Colonic mucosa (tissue), 4 donors: ENCODE results near the gene MBTPS2. TPM values are rescaled to one million over a fixed set of nuclear protein-coding genes. Genes with fewer than 3 reads are reported as not detected.

ENCODE experiments used
- DNase-seq: peaks from one replicate; pipeline ENCODE4 v3.0.0-alpha.2; 2020
- H3K27ac ChIP-seq: fragments of 200-600 bp; one replicate; pipeline ENCODE4 v1.8.0; 2021
- H3K27me3 ChIP-seq: fragments of 200-600 bp; one replicate; pipeline ENCODE4 v1.8.0; 2021
- H3K36me3 ChIP-seq: fragments of 200-600 bp; one replicate; pipeline ENCODE4 v1.8.0; 2021
- H3K4me1 ChIP-seq: fragments of 200-600 bp; one replicate; pipeline ENCODE4 v1.8.0; 2021; ENCODE audit warnings: mild to moderate bottlenecking
- H3K4me3 ChIP-seq: fragments of 200-600 bp; one replicate; pipeline ENCODE4 v1.8.0; 2021
- H3K9ac ChIP-seq, 2 donors: one replicate each; pipeline ENCODE4 v1.7.0; 2013; ENCODE audit warnings: control low read depth in 2 of 2, low read depth in 2 of 2, low read length in 2 of 2
- H3K9me3 ChIP-seq: fragments of 200-600 bp; one replicate; pipeline ENCODE4 v1.8.0; 2021
- intact Hi-C: fragments of 100-400 bp; cut with DNase I; formaldehyde crosslinking; loops from one replicate; pipeline ENCODE4 v1.14.1; 2022
- total RNA-seq, 2 donors: library from RNA; stranded (reverse); fragmentation: NEBNext Ultra II Directional in 1 of 2; extraction: Animal tissue kit (Norgen Biotek cat#: 25700) in 1 of 2; gene quantifications; one replicate each; pipeline ENCODE4 v1.2.1, GENCODE V29; 2021
- TF ChIP-seq, protein P1 (sequence below): fragments of 200-600 bp; IDR thresholded peaks from one replicate; pipeline ENCODE4 v1.8.0; 2022; ENCODE audit warnings: antibody characterized with exemption, mild to moderate bottlenecking
- donor health status: healthy.
- donor health status: DM: no; HTN: no; CAD: no.
- donor health status: DM: no; HTN: no; CAD: no.

The MBTPS2 gene
- total RNA-seq, 2 donors from 2014 or later = 8.3 to 8.8 TPM

DNA sequence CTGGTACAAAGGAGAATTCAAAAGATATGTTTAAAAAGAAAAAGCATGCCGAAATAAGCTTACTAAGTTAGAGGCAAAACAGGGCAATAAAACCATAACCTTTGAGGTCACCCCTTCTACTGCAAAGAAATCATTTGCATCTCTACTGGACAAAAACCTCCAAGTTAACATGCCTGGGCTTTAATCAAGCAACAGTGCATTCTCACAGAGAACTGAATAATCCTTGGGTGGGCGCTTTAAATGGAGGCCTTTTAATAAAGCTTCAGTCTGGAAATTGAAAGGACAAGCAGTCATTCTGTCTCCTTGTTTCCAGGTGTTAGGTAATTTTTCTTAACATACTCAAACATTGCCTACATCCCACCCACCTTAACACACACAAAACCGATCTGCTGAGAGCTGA is 66.5 kb downstream of the MBTPS2 start:
- Histone ChIP-seq H3K4me3 (no peak overlapping the region), H3K9me3 (no peaks in the 10 kb centered on the region), H3K27ac (no peak overlapping the region), H3K9ac (no peak overlapping the region), H3K36me3 (no peaks in the 10 kb centered on the region), H3K4me1 (no peaks in the 10 kb centered on the region), H3K27me3 (no peaks in the 10 kb centered on the region)
- intact Hi-C loops = no loop called here
- TF ChIP-seq, protein P1, sequence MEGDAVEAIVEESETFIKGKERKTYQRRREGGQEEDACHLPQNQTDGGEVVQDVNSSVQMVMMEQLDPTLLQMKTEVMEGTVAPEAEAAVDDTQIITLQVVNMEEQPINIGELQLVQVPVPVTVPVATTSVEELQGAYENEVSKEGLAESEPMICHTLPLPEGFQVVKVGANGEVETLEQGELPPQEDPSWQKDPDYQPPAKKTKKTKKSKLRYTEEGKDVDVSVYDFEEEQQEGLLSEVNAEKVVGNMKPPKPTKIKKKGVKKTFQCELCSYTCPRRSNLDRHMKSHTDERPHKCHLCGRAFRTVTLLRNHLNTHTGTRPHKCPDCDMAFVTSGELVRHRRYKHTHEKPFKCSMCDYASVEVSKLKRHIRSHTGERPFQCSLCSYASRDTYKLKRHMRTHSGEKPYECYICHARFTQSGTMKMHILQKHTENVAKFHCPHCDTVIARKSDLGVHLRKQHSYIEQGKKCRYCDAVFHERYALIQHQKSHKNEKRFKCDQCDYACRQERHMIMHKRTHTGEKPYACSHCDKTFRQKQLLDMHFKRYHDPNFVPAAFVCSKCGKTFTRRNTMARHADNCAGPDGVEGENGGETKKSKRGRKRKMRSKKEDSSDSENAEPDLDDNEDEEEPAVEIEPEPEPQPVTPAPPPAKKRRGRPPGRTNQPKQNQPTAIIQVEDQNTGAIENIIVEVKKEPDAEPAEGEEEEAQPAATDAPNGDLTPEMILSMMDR = no peak
- DNase-seq = no peak

DNA sequence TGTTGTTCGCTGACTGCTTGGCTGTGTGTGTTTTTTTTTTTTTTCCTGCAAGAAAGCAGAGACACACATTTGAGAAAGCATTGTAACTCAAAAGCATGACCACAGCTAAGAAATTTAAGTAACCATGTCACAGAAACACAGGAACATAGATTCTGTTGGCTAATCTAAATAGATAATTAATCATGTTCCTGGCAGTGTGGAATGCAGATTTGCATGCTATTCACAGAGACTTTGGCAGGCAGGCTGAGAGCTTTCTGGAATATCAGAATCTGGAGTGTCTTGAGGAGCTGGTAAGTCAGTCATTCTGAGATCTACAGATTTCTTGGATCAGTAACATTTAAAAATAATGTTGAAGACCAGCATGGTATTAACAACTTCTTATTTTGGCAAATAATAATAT is 67.8 kb downstream of the MBTPS2 start:
- H3K9me3 ChIP-seq = no peaks in the 10 kb centered on the region
- no peaks in the 10 kb centered on the region for H3K27me3 ChIP-seq
- no peaks in the 10 kb centered on the region for H3K4me1 ChIP-seq
- H3K27ac ChIP-seq = no peak overlapping the region
- no peak overlapping the region for H3K9ac ChIP-seq
- intact Hi-C loops = no loop called here
- H3K36me3 ChIP-seq = no peaks in the 10 kb centered on the region
- DNase-seq = no peak
- no peak overlapping the region for H3K4me3 ChIP-seq
- TF ChIP-seq, protein P1 = no peak

DNA sequence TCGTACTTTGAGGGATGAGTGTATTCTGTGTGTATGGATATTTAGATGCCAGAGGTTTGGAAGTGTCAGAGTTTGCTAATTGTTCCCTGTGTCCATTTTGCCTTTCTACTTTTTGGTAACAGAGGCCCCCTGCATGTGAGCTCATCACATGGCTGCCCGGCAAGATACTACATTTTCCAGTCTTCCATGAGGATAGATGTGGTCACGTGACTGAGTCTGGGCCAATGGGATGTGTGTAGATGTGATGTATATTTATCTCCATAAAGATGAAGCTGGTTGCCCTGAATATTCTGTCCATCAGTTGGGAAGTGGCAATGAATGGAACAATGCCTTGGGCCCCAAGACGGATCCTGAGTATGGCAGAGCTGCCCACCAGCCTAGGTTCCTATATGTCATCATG is 72.1 kb downstream of the MBTPS2 start:
- no peak overlapping the region for H3K9ac ChIP-seq
- TF ChIP-seq, protein P1 = no peak
- DNase-seq = no peak
- H3K4me1 ChIP-seq = no peaks in the 10 kb centered on the region
- H3K36me3 ChIP-seq = no peaks in the 10 kb centered on the region
- no peaks in the 10 kb centered on the region for H3K27me3 ChIP-seq
- H3K27ac ChIP-seq = no peak overlapping the region
- H3K9me3 ChIP-seq = no peaks in the 10 kb centered on the region
- no peak overlapping the region for H3K4me3 ChIP-seq
- intact Hi-C loops = no loop called here

DNA sequence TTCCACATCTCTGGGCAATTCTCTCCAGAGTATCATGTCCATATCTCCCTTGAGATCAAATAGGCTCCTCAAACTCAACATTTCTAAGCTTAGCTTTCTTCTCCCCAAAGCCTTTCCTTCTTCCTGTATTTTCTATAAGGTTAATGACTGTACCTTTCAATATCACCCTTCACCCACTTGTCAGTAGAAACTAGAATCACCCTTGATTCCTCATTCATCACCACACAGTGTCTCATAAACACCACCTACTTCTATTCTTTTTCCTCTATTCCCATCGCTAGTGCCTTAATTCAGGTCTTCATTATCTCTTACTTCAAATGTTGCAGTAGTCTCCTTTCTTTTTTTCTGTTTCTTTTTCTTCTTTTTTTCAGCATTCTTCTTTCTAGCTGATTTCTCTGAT is 72.8 kb downstream of the MBTPS2 start:
- Histone ChIP-seq H3K4me3 (no peak overlapping the region), H3K36me3 (no peaks in the 10 kb centered on the region), H3K27ac (no peak overlapping the region), H3K27me3 (no peaks in the 10 kb centered on the region), H3K4me1 (no peaks in the 10 kb centered on the region), H3K9ac (no peak overlapping the region), H3K9me3 (no peaks in the 10 kb centered on the region)
- intact Hi-C loops = no loop called here
- TF ChIP-seq, protein P1 = no peak
- DNase-seq = no peak

DNA sequence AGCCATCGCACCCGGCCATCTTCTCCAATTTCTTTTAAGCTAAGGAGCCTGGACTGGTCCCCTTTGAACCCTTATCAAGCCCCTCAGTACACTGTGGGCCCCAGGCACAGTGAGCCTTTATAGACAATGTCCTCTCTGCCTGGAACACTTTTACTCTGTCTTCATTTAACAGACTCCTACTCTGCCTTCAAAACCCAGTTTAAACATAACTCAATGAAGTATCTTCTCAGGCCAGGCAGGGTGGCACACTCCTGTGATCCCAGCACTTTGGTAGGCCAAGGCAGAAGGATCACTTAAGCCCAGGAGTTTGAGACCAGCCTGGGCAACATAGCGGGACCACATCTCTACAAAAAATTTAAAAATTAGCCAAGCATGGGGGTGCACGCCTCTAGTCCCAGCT is 73.6 kb downstream of the MBTPS2 start:
- Histone ChIP-seq H3K4me3 (no peak overlapping the region), H3K27me3 (no peaks in the 10 kb centered on the region), H3K4me1 (no peaks in the 10 kb centered on the region), H3K36me3 (no peaks in the 10 kb centered on the region), H3K9me3 (no peaks in the 10 kb centered on the region), H3K9ac (no peak overlapping the region), H3K27ac (no peak overlapping the region)
- intact Hi-C loops = no loop called here
- TF ChIP-seq, protein P1 = no peak
- DNase-seq = no peak

DNA sequence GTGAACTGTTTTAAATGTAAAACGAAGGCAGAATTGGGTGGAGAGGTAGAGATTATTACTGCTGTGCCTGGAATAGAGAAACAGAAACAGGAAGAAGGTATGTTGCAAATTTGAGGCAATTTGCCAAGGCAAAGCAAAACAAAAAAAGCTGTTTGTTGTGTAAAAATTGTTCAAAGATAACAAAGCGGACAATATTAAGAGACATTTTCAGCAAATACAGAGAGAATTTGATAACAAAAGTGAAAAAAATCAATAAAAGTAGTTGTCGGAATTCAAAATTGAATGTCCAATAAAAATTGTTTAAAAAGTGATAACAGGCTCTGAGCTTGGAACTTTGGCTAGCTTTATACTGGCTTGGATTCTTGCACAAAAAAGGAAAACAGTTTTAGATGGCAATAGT is 86.7 kb downstream of the MBTPS2 start:
- Histone ChIP-seq H3K9ac (no peak overlapping the region), H3K9me3 (no peaks in the 10 kb centered on the region), H3K36me3 (no peaks in the 10 kb centered on the region), H3K4me1 (no peaks in the 10 kb centered on the region), H3K4me3 (no peak overlapping the region), H3K27me3 (no peaks in the 10 kb centered on the region), H3K27ac (no peak overlapping the region)
- intact Hi-C loops = no loop called here
- no peak for DNase-seq
- TF ChIP-seq, protein P1 = no peak
